ENCODE measurements around the gene FRAS1. TPM values are rescaled to one million over a fixed set of nuclear protein-coding genes. Genes with fewer than 3 reads are reported as not detected.

Gene FRAS1
- total and polyA plus RNA-seq, 2 of the 8 experiments (the other 6 are each of a cell fraction or from before 2014, with no cell fraction given): 38.5 to 109 TPM

- TF ChIP-seq CTCF (IDR thresholded peaks at IDR 0.05; ENCODE audit: control extremely low read depth in 1 of 3, insufficient read depth in 1 of 3, low read depth in 1 of 3, low read length in 3 of 3): no peak
- no peak for TF ChIP-seq TCF12 (IDR thresholded peaks at IDR 0.05; ENCODE audit: low read depth, low read length)
- no peak for TF ChIP-seq EP300 (IDR thresholded peaks at IDR 0.05; ENCODE audit: borderline replicate concordance in 1 of 2, low read depth in 2 of 2, low read length in 2 of 2)
- TF ChIP-seq RXRA (IDR thresholded peaks at IDR 0.05; ENCODE audit: insufficient read depth, low read depth, low read length): no peak
- TF ChIP-seq ATF3 (IDR thresholded peaks at IDR 0.05; ENCODE audit: insufficient read depth, low read depth, low read length): no peak
- TF ChIP-seq GABPA (IDR thresholded peaks at IDR 0.05; ENCODE audit: borderline replicate concordance, insufficient read depth, low read length): no peak
- TF ChIP-seq RNF2 (IDR thresholded peaks at IDR 0.05; ENCODE audit: borderline replicate concordance, low read depth, low read length, missing control alignments, poor library complexity, severe bottlenecking): no peak
- TF ChIP-seq JUND (IDR thresholded peaks at IDR 0.05; ENCODE audit: low read length): no peak
- no peak for TF ChIP-seq USF2 (IDR thresholded peaks at IDR 0.05; ENCODE audit: low read length)
- TF ChIP-seq KDM1A (IDR thresholded peaks at IDR 0.05; ENCODE audit: borderline replicate concordance, low read length): no peak
- TF ChIP-seq SP4 (IDR thresholded peaks at IDR 0.05; ENCODE audit: low read length): no peak
Measured at GRCh38 chr4:78136109-78137081, 79.3 kb downstream of the FRAS1 start (continued).

Data from H1 (cell line).